OCI-LY3 (cell line): ENCODE measurements around the gene ZBTB38.

Source experiments
- EZH2phosphoT487 ChIP-seq: fragments of 200-600 bp; shearing (Covaris generic); IDR thresholded peaks from 2 replicates; pipeline ENCODE4 v1.6.1; 2018; ENCODE audit warnings: antibody characterized with exemption, mixed run types, low read depth
- TF ChIP-seq, protein P1 (sequence below): fragments of 200-600, 300-600 bp; sonication (generic); IDR thresholded peaks from 2 replicates; pipeline ENCODE4 v1.5.1; 2014; ENCODE audit warnings: antibody characterized with exemption, low read length, low read depth

DNA sequence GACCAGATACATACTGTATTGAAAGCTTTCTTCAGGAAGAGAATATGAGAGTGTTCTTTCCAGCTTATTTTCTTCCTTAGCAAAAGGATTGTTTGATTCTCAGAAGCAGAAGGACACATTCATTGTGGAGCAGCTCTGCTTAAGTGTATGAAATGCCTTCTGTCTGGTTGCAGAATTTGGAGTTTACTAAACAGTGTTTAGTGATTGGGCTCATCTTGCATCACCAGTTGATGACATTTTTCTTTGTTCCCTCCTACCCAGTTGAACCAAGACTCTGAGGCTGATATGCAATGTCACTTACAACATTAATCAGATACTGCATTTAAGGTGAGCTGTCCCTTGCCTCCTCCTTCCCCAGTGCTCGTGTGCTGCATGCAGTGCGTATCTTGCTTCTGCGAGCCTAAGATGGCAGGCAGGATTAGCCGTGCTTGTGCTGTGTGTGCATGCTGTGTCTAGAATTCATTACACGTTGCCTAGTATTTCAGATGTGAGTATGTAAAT is 18.4 kb downstream of the ZBTB38 start:
- TF ChIP-seq, protein P1, sequence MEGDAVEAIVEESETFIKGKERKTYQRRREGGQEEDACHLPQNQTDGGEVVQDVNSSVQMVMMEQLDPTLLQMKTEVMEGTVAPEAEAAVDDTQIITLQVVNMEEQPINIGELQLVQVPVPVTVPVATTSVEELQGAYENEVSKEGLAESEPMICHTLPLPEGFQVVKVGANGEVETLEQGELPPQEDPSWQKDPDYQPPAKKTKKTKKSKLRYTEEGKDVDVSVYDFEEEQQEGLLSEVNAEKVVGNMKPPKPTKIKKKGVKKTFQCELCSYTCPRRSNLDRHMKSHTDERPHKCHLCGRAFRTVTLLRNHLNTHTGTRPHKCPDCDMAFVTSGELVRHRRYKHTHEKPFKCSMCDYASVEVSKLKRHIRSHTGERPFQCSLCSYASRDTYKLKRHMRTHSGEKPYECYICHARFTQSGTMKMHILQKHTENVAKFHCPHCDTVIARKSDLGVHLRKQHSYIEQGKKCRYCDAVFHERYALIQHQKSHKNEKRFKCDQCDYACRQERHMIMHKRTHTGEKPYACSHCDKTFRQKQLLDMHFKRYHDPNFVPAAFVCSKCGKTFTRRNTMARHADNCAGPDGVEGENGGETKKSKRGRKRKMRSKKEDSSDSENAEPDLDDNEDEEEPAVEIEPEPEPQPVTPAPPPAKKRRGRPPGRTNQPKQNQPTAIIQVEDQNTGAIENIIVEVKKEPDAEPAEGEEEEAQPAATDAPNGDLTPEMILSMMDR = no peak
- no peak for TF ChIP-seq EZH2phosphoT487
